GM13977 (cell line): ENCODE measurements around the gene PPP1R15B.

Source experiments
- DNase-seq: peaks from one replicate; pipeline ENCODE4 v3.0.0; 2012; ENCODE audit warnings: low spot score
- CTCF ChIP-seq: IDR thresholded peaks from 2 replicates; pipeline ENCODE4 v1.5.1; 2012; ENCODE audit warnings: mild to moderate bottlenecking, control low read depth; ENCODE audit not compliant: insufficient read depth; ENCODE audit errors: extremely low read depth, missing control alignments
- in situ Hi-C: fragments of 300-500 bp; cut with MboI; formaldehyde crosslinking; loops from one replicate; pipeline ENCODE4 v1.12.0; 2022; ENCODE audit warnings: low sequenced_read_pairs, low pct_unique_long_range_greater_than_20kb, mixed read lengths, inconsistent platforms; ENCODE audit not compliant: unreplicated experiment

Gene PPP1R15B

GRCh38 chr1:204357551-204358490, 53.8 kb downstream of the PPP1R15B start:
- in situ Hi-C loops, result no loop called here

GRCh38 chr1:204356997-204357396, 54.6 kb downstream of the PPP1R15B start:
- in situ Hi-C loops, result no loop called here
- no peak for TF ChIP-seq CTCF
- no peak for DNase-seq

More at GRCh38 chr1:204357551-204358490, 53.8 kb downstream of the PPP1R15B start:
- no peak for TF ChIP-seq CTCF
- DNase-seq, result no peak

- DNase-seq, result no peak
- in situ Hi-C loops, result no loop called here
- no peak for TF ChIP-seq CTCF
These were observed 55.7 kb downstream of the PPP1R15B start for GRCh38 chr1:204355913-204356312.

GRCh38 chr1:204354579-204354978, 57.0 kb downstream of the PPP1R15B start:
- in situ Hi-C loops, result no loop called here
- DNase-seq, result no peak
- TF ChIP-seq CTCF, result no peak
